DOHH2 (cell line): ENCODE data around the gene ARFIP2.

Experiments
- H3F3A ChIP-seq: fragments of 200-600 bp; sonication (generic), shearing (Covaris generic); 2 replicates; pipeline ENCODE4 v1.6.0; 2016; ENCODE audit warnings: antibody characterized with exemption, mild to moderate bottlenecking; ENCODE audit not compliant: control insufficient read depth, insufficient read depth
- H3K27ac ChIP-seq: fragments of 200-600 bp; sonication (generic); 2 replicates; pipeline ENCODE4 v1.5.1; 2014; ENCODE audit warnings: low read depth, mild to moderate bottlenecking, low read length, moderate library complexity
- H3K27me3 ChIP-seq: fragments of 200-600 bp; sonication (generic); 2 replicates; pipeline ENCODE4 v1.6.1; 2014; ENCODE audit warnings: mild to moderate bottlenecking, low read length, mixed read lengths; ENCODE audit not compliant: control insufficient read depth
- H3K36me3 ChIP-seq: fragments of 200-600 bp; sonication (generic); 2 replicates; pipeline ENCODE4 v1.6.1; 2014; ENCODE audit warnings: mild to moderate bottlenecking, low read length, moderate library complexity, mixed read lengths; ENCODE audit not compliant: control insufficient read depth
- H3K4me1 ChIP-seq: fragments of 200-600 bp; sonication (generic); 2 replicates; pipeline ENCODE4 v1.6.1; 2014; ENCODE audit warnings: mild to moderate bottlenecking, low read length, mixed read lengths; ENCODE audit not compliant: control insufficient read depth
- H3K4me2 ChIP-seq: fragments of 200-600 bp; sonication (generic); 2 replicates; pipeline ENCODE4 v1.6.0; 2014; ENCODE audit warnings: mild to moderate bottlenecking, low read length, moderate library complexity
- H3K4me3 ChIP-seq: fragments of 200-600 bp; sonication (generic); 2 replicates; pipeline ENCODE4 v1.5.1; 2014; ENCODE audit warnings: mild to moderate bottlenecking, low read length, mixed read lengths
- H3K79me2 ChIP-seq: fragments of 200-600 bp; sonication (generic); 2 replicates; pipeline ENCODE4 v1.6.1; 2014; ENCODE audit warnings: mild to moderate bottlenecking, low read length, mixed read lengths; ENCODE audit not compliant: control insufficient read depth
- H3K9me2 ChIP-seq: fragments of 200-600 bp; sonication (generic); replicated peaks from 2 replicates; pipeline ENCODE4 v1.6.1; 2014; ENCODE audit warnings: mild to moderate bottlenecking, low read length, mixed read lengths; ENCODE audit not compliant: control insufficient read depth
- H3K9me3 ChIP-seq: fragments of 200-600 bp; sonication (generic); 2 replicates; pipeline ENCODE4 v1.6.1; 2014; ENCODE audit warnings: antibody characterized with exemption, low read length, mixed read lengths; ENCODE audit not compliant: control insufficient read depth, insufficient read depth
- H4K20me1 ChIP-seq: fragments of 200-600 bp; sonication (generic); 2 replicates; pipeline ENCODE4 v1.6.0; 2014; ENCODE audit warnings: low read depth, mild to moderate bottlenecking, antibody characterized with exemption, low read length, moderate library complexity; ENCODE audit not compliant: control insufficient read depth, insufficient read depth
- EZH2phosphoT487 ChIP-seq: fragments of 200-600 bp; sonication (generic); IDR thresholded peaks from 2 replicates; pipeline ENCODE4 v1.6.1; 2017; ENCODE audit warnings: borderline replicate concordance, mild to moderate bottlenecking, antibody characterized with exemption, low read length, moderate library complexity, mixed read lengths
- TF ChIP-seq, protein P1 (sequence below): fragments of 200-600 bp; sonication (generic); IDR thresholded peaks from one replicate; pipeline ENCODE4 v1.5.1; 2014; ENCODE audit warnings: antibody characterized with exemption, mild to moderate bottlenecking, low read depth, low read length; ENCODE audit not compliant: poor library complexity, severe bottlenecking

Gene ARFIP2

DNA sequence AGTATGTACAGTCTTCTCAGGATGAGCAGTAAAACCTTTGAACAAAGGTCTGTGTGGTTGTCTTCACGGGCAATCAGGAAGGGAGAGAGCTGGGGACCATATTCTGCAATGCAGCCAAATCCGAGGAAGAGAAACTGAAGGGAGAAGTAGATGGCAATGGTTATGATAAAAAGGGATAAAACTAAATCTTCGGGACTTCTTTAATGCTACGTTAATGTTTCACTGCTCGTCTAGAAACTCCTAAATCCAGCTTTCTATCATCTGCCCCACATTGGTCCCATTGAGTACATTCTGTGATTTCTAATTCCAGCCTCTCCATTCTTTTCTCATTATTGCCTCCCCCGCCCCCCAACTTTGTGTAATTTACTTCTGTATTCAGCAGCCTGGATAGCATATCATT lies 1.9 kb upstream of the ARFIP2 start:
- Histone ChIP-seq H3K27me3 (no peaks in the 10 kb centered on the region), H3K9me2 (no peaks in the 10 kb centered on the region), H3K9me3 (no peaks in the 10 kb centered on the region), H3K4me1 (peaks cover 21% of the 10 kb centered on the region), H3K79me2 (peaks cover 59% of the 10 kb centered on the region), H4K20me1 (peaks cover 17% of the 10 kb centered on the region), H3F3A (no peaks in the 10 kb centered on the region), H3K36me3 (peaks cover 90% of the 10 kb centered on the region), H3K4me2 (peak overlapping the region; percentile 98), H3K27ac (no peak overlapping the region), H3K4me3 (0 out of 2 replicates have a peak overlapping the region, but pooled peaks have one; percentile 90)
- TF ChIP-seq, protein P1, sequence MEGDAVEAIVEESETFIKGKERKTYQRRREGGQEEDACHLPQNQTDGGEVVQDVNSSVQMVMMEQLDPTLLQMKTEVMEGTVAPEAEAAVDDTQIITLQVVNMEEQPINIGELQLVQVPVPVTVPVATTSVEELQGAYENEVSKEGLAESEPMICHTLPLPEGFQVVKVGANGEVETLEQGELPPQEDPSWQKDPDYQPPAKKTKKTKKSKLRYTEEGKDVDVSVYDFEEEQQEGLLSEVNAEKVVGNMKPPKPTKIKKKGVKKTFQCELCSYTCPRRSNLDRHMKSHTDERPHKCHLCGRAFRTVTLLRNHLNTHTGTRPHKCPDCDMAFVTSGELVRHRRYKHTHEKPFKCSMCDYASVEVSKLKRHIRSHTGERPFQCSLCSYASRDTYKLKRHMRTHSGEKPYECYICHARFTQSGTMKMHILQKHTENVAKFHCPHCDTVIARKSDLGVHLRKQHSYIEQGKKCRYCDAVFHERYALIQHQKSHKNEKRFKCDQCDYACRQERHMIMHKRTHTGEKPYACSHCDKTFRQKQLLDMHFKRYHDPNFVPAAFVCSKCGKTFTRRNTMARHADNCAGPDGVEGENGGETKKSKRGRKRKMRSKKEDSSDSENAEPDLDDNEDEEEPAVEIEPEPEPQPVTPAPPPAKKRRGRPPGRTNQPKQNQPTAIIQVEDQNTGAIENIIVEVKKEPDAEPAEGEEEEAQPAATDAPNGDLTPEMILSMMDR, result no peak
- TF ChIP-seq EZH2phosphoT487, result no peak

DNA sequence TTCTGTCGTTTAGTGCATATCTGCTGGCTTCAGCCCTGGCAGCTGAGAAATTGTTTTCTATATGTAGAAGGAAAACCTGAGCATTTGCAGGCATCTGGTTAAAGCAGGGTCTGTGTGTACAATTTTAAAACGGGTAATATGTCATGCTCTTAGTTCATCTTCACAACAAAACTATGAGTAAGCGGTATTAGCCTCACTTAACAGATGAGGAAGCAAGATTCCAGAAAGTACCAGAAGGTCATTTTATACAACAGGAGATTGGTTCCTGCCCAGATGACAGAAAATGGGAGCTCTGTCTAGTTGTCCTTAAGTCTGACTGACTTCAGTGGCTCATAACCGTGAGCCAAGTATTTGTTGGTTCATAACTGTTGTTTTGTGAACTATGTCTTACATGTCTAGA lies 1.3 kb upstream of the ARFIP2 start:
- TF ChIP-seq, protein P1, result no peak
- no peak for TF ChIP-seq EZH2phosphoT487
- no peaks in the 10 kb centered on the region for H3F3A ChIP-seq
- peak overlapping the region; percentile 98 for H3K4me2 ChIP-seq
- H3K79me2 ChIP-seq, result peaks cover 59% of the 10 kb centered on the region
- H3K27me3 ChIP-seq, result no peaks in the 10 kb centered on the region
- H3K4me3 ChIP-seq, result peak overlapping the region; percentile 90
- H3K36me3 ChIP-seq, result peaks cover 90% of the 10 kb centered on the region
- H3K9me2 ChIP-seq, result no peaks in the 10 kb centered on the region
- peak overlapping the region; percentile 70; the same call in 1 of the 2 replicates for H3K27ac ChIP-seq
- H4K20me1 ChIP-seq, result peaks cover 17% of the 10 kb centered on the region
- H3K9me3 ChIP-seq, result no peaks in the 10 kb centered on the region
- peaks cover 21% of the 10 kb centered on the region for H3K4me1 ChIP-seq

DNA sequence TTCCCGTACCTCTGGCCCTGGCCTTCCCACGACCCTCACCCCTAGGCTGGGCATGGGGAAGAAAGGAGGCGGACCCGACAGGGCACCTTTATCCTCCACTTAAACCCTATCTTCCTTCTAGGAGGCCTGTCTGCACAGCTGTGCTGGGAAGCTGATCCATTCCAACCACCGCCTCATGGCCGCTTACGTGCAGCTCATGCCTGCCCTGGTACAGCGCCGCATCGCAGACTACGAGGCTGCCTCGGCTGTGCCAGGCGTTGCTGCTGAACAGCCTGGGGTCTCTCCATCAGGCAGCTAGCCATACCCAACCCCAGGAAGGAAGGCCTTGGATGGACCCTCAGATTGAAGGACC lies 769 bp upstream of the ARFIP2 start:
- Histone ChIP-seq H3F3A (no peaks in the 10 kb centered on the region), H3K4me3 (peak overlapping the region; percentile 90), H3K36me3 (peaks cover 90% of the 10 kb centered on the region), H4K20me1 (peaks cover 17% of the 10 kb centered on the region), H3K4me2 (peak overlapping the region; percentile 98), H3K9me3 (no peaks in the 10 kb centered on the region), H3K4me1 (peaks cover 21% of the 10 kb centered on the region), H3K27me3 (no peaks in the 10 kb centered on the region), H3K79me2 (peaks cover 59% of the 10 kb centered on the region), H3K9me2 (no peaks in the 10 kb centered on the region), H3K27ac (peak overlapping the region; percentile 70)
- TF ChIP-seq EZH2phosphoT487, result no peak
- TF ChIP-seq, protein P1, result no peak
